GM13977 (cell line): ENCODE measurements around the gene PRG3.

Experiments
- DNase-seq: peaks from one replicate; pipeline ENCODE4 v3.0.0; 2012; ENCODE audit warnings: low spot score
- in situ Hi-C: fragments of 300-500 bp; cut with MboI; formaldehyde crosslinking; loops from one replicate; pipeline ENCODE4 v1.12.0; 2022; ENCODE audit warnings: low sequenced_read_pairs, low pct_unique_long_range_greater_than_20kb, mixed read lengths, inconsistent platforms; ENCODE audit not compliant: unreplicated experiment
- TF ChIP-seq, protein P1 (sequence below): IDR thresholded peaks from 2 replicates; pipeline ENCODE4 v1.5.1; 2012; ENCODE audit warnings: mild to moderate bottlenecking, control low read depth; ENCODE audit not compliant: insufficient read depth; ENCODE audit errors: extremely low read depth, missing control alignments

The PRG3 gene, protein sequence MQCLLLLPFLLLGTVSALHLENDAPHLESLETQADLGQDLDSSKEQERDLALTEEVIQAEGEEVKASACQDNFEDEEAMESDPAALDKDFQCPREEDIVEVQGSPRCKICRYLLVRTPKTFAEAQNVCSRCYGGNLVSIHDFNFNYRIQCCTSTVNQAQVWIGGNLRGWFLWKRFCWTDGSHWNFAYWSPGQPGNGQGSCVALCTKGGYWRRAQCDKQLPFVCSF

DNA sequence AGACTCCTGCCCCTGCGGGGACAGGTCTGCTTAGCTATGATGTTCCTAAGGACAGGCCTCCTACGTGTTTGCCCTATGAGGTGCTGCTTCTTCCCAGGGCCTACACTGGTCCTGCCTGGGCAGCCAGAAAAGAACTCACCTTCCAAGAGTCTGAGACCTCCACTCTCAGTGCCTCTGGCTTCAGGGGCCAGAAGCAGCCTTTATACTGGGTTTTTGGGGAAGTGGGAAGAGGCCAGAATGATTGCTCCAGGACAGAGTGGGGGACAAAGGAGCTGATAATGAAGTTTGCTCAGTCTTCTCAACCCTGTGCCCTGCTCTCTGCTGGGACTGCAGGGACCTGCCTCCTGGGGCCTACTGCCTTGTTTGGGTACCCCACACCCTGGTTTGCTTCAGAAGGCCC is at the start of gene PRG3:
Gene PRG3, minus strand, starts transcription at position 176 of the 400 bp plus-strand sequence. CDS start 442 bp downstream, outside the sequence.
- TF ChIP-seq, protein P1, sequence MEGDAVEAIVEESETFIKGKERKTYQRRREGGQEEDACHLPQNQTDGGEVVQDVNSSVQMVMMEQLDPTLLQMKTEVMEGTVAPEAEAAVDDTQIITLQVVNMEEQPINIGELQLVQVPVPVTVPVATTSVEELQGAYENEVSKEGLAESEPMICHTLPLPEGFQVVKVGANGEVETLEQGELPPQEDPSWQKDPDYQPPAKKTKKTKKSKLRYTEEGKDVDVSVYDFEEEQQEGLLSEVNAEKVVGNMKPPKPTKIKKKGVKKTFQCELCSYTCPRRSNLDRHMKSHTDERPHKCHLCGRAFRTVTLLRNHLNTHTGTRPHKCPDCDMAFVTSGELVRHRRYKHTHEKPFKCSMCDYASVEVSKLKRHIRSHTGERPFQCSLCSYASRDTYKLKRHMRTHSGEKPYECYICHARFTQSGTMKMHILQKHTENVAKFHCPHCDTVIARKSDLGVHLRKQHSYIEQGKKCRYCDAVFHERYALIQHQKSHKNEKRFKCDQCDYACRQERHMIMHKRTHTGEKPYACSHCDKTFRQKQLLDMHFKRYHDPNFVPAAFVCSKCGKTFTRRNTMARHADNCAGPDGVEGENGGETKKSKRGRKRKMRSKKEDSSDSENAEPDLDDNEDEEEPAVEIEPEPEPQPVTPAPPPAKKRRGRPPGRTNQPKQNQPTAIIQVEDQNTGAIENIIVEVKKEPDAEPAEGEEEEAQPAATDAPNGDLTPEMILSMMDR: no peak
- in situ Hi-C loops: no loop called here
- DNase-seq: no peak

DNA sequence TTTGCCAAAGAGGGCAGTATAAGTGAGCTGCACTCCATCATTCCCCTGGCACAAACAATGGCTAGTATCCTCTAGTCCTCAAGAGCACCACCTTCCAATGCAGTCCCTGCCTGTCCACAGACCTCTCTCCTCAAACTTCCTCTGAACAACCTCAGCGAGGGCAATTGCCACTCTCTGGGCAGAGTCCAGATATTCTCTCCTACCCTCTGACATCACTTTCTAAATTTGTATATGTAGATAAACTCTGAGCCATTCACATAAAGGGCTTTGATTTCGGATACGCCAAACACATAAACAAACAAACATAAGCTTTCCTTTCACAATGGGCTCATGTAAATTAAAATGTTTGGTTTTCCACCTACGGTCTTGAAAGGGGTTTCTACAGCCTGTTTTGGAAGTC is 49.0 kb upstream of the PRG3 start:
- in situ Hi-C loops: no loop called here
- TF ChIP-seq, protein P1: no peak
- DNase-seq: no peak

DNA sequence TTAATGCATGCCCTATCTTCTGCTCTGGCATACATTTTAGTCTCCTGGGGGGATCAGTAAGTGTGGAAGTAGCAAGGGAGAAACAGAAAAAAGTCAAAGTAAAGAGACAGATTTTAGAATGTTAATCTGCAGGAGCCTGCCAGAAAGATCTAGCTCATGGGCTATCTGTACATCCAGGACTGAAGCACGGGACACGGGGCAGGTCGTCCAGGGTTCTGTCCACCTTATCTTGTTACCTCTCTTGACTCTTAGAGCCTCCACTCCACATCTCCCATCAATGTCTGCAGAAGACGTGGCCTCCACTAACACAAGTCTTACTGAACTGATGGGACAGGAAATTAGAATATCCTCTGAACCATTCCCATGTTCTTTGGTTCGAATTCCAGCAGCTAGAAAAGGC is 47.7 kb upstream of the PRG3 start:
- TF ChIP-seq, protein P1: no peak
- no peak for DNase-seq

DNA sequence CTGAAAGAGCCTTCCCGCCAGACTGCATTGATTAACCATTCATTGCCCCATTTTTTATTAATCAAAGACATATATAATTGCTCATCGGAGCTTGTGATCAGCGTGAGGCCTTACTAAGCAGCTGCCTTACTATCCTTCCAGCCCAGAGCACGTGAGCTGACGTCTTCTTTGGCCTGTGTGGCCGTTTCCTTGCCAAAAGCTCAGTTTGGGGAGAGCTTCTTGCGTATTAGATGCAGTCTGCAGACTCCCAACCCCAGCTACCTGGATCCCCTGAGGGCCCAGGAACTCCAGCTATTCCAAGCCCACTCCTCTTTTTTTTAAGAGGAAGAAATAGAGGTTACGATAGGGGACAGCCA is 46.8 kb upstream of the PRG3 start:
- in situ Hi-C loops: no loop called here
- TF ChIP-seq, protein P1: no peak
- DNase-seq: no peak

More for the DNA sequence above, 47.7 kb upstream of the PRG3 start:
- in situ Hi-C loops: no loop called here

DNA sequence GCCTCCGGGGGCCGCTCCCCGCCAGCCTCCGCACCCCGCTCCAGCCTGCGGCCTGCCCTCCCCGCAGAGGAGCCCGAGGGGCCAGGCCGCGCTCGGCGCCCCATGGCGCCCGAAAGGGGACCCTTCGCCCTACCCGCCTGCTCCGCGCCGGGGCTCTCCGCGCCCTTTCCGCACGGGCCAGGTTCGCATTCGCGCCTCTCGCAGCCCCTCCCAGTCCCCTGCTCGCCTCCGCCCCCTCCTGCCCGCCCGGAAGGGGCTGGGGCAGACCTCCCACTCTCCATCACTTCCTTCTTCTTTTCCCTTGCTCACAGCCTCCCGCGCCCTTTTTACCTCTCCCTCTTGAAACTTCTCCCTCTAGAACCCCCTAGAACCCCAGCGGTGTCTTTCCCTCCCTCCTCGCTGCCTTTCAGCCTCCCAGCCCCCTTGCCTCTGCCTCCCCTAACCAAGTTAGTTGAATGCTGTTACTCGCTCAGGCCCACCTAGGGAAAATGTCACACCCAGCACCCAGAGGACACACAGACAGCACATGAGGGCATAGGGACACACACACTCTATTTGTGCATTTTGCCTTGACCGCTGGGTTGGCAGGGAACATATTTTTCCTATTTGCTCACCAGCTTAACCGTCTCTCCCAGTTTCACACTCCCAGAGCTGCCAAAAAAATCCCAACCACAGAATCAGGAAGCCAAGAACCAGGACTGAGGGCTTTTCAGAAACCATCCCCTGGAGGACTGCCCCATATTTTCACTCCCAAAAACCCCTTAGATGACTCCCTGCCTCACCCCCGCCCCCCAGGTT is 46.2 kb upstream of the PRG3 start, which contains the start of gene SLC43A3:
Gene SLC43A3, minus strand, starts transcription at position 193 of the 798 bp plus-strand sequence. CDS start 949 bp downstream, outside the sequence.
- TF ChIP-seq, protein P1: no peak
- DNase-seq: peak; percentile 79
- in situ Hi-C loops: no loop called here

DNA sequence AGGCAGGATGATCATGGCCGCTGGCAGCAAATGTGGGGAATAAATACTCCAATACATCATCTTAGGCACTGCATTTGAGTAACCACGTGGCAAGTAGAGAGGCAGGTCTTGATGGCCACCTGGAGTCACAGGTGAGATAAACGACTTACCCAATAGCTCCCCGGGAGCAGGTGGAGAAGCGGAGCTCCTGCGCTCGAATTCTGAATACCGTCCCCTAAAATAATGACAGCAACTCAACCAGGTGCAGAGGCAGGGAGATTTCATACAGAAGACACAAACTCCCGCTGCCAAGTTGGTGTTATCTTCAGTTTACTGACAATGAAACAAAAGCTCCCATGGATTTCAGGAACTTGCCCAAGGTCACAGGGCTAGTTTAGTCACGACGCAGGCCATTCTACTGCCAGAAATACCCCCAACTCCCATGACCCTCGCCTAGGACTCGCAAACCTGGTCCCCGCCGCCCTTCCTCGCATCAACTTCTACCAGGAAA is 45.5 kb upstream of the PRG3 start:
- no peak for DNase-seq
- in situ Hi-C loops: no loop called here
- TF ChIP-seq, protein P1: no peak
